ENCODE measurements around the gene PMM1.
"Not testable (repeated sequence)": the region's sequence is repeated elsewhere in the genome, so short reads cannot be mapped to it uniquely, and the experiment has no call there.

PMM1 gene

GRCh38 chr22:41597635-41597953 lies 8.0 kb upstream of the PMM1 start:
- in situ Hi-C loops (cut with HindIII; ENCODE audit: low sequenced_read_pairs) = no loop called here

GRCh38 chr22:41596776-41597634 lies 7.4 kb upstream of the PMM1 start:
- in situ Hi-C loops (cut with HindIII; ENCODE audit: low sequenced_read_pairs) = no loop called here

GRCh38 chr22:41595703-41596102 lies 6.1 kb upstream of the PMM1 start:
- in situ Hi-C loops (cut with HindIII; ENCODE audit: low sequenced_read_pairs) = no loop called here

GRCh38 chr22:41593336-41593960 lies 3.8 kb upstream of the PMM1 start:
- in situ Hi-C loops (cut with HindIII; ENCODE audit: low sequenced_read_pairs) = not testable (repeated sequence)

- in situ Hi-C loops (cut with HindIII; ENCODE audit: low sequenced_read_pairs) = no loop called here
Measured at GRCh38 chr22:41587347-41587723, 2.3 kb downstream of the PMM1 start.

- in situ Hi-C loops (cut with HindIII; ENCODE audit: low sequenced_read_pairs) = no loop called here
Measured at GRCh38 chr22:41585898-41586297, 3.7 kb downstream of the PMM1 start.

- in situ Hi-C loops (cut with HindIII; ENCODE audit: low sequenced_read_pairs) = no loop called here
Measured at GRCh38 chr22:41584881-41585280, 4.8 kb downstream of the PMM1 start.

GRCh38 chr22:41582694-41583093 lies 6.9 kb downstream of the PMM1 start:
- in situ Hi-C loops (cut with HindIII; ENCODE audit: low sequenced_read_pairs) = no loop called here

- in situ Hi-C loops (cut with HindIII; ENCODE audit: low sequenced_read_pairs) = no loop called here
Measured at GRCh38 chr22:41579997-41580355, 9.7 kb downstream of the PMM1 start.

GRCh38 chr22:41579297-41579996 lies 10.2 kb downstream of the PMM1 start:
- in situ Hi-C loops (cut with HindIII; ENCODE audit: low sequenced_read_pairs) = no loop called here

GRCh38 chr22:41578818-41579217 lies 10.8 kb downstream of the PMM1 start:
- in situ Hi-C loops (cut with HindIII; ENCODE audit: low sequenced_read_pairs) = no loop called here

- in situ Hi-C loops (cut with HindIII; ENCODE audit: low sequenced_read_pairs) = no loop called here
Measured at GRCh38 chr22:41578114-41578513, 11.5 kb downstream of the PMM1 start.

GRCh38 chr22:41576877-41577276 lies 12.8 kb downstream of the PMM1 start:
- in situ Hi-C loops (cut with HindIII; ENCODE audit: low sequenced_read_pairs) = no loop called here

GRCh38 chr22:41575533-41575932 lies 14.1 kb downstream of the PMM1 start:
- in situ Hi-C loops (cut with HindIII; ENCODE audit: low sequenced_read_pairs) = no loop called here

GRCh38 chr22:41574847-41575381 lies 14.7 kb downstream of the PMM1 start:
- in situ Hi-C loops (cut with HindIII; ENCODE audit: low sequenced_read_pairs) = no loop called here

- in situ Hi-C loops (cut with HindIII; ENCODE audit: low sequenced_read_pairs) = no loop called here
Measured at GRCh38 chr22:41573677-41574076, 16.0 kb downstream of the PMM1 start.

GRCh38 chr22:41572305-41572704 lies 17.3 kb downstream of the PMM1 start:
- in situ Hi-C loops (cut with HindIII; ENCODE audit: low sequenced_read_pairs) = not testable (repeated sequence)

- in situ Hi-C loops (cut with HindIII; ENCODE audit: low sequenced_read_pairs) = no loop called here
Measured at GRCh38 chr22:41571786-41572185, 17.9 kb downstream of the PMM1 start.

- in situ Hi-C loops (cut with HindIII; ENCODE audit: low sequenced_read_pairs) = no loop called here
Measured at GRCh38 chr22:41570221-41570620, 19.4 kb downstream of the PMM1 start.

- in situ Hi-C loops (cut with HindIII; ENCODE audit: low sequenced_read_pairs) = no loop called here
Measured at GRCh38 chr22:41568811-41569210, 20.8 kb downstream of the PMM1 start.

- in situ Hi-C loops (cut with HindIII; ENCODE audit: low sequenced_read_pairs) = no loop called here
Measured at GRCh38 chr22:41567512-41567768, 22.2 kb downstream of the PMM1 start.

- in situ Hi-C loops (cut with HindIII; ENCODE audit: low sequenced_read_pairs) = no loop called here
Measured at GRCh38 chr22:41565403-41566054, 24.1 kb downstream of the PMM1 start.

Measured in endothelial cell of hepatic sinusoid (primary cell).